Measurements from ENCODE around the gene ORM1. TPM values are rescaled to one million over a fixed set of nuclear protein-coding genes. Genes with fewer than 3 reads are reported as not detected.

The ORM1 gene
- total RNA-seq, 2 donors from 2014 or later: not detected

DNA sequence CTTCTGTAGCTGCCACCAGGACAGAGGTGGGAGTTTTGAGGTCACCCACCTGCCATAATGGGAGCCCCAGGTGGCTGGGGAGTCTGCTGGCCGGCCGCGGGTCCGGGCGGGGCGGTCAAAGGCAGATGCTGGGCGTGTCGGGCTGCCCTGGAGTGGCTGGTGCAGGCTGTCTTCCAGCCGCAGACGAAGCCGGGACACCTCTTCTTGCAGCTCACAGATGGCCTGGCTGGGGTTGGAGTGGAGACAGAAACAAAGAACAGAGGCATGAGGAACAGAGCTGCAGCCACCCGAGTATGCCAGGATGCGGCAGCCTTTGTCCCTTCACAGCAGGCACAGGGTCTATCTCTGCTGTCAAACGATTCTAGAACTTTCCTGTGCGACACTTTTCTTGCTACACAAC is 24.8 kb downstream of the ORM1 start:
- DNase-seq (peak in 1 of 2 donors; percentile 23), ATAC-seq (no peak)
- intact Hi-C loops (cut with DNase I, micrococcal nuclease): no loop called here

DNA sequence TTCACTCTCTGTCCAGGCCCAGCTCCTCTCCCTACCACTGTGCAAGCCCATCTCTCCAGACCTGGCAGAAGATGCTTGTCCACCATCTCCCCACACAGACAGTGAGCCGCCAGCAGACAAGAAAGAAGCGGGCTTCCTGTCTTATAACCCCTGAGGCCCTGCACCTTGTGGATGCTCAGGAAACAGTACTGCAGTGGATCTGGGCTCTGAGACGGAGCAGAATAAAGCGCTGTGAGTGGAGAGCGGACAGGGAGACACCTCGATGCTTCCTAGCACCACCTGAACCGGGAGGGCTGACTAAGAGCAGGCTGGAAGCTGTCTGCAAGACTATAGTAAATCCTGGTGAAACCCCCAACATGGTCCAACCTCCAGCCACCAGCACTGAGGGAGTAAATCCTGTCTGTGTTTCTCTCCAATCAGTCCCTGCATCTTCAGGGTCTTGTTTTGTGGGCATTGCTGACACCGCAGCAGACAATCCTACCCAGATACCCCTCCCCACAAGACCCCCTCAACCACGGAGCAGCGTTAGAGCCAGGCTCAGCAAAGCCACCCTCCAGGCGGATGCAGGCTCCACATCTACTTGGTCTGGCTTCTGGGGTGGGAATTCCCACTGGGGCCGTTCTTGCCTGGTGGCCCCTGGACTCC is 25.5 kb downstream of the ORM1 start:
- no peak for ATAC-seq
- intact Hi-C loops (cut with DNase I, micrococcal nuclease): no loop called here

DNA sequence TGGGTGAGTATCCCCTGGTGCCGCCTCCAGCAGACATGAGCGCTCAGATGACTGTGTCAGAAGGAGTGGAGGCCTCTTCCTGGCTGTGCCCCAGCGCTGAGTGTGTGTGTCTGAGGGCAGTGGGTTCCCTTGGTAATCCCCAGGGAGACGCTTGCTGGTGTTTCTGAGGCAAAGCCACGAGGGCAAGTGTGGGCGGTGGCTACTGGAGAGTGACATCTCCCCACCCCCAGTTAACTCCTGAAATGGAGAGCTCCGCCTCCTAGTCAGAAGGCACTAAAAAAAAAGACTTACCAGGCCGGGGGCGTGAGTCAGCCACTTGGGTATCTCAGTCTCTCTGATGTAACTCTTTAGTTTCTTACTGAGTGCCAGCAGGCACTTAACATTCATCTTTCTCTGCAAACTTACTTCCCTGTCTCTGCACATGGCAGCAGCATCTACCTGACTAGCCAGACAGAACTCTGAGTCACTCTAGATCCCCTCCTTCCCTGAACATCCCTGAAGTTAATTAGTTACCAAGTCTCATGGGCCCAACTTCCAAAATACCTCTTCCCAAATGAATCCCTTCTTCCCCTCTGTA is 26.1 kb downstream of the ORM1 start:
- intact Hi-C loops (cut with DNase I, micrococcal nuclease): no loop called here
- ATAC-seq: peak; percentile 49
- DNase-seq: peak; percentile 67 to 81

More for the DNA sequence above, 25.5 kb downstream of the ORM1 start:
- DNase-seq: peak in 1 of 2 donors; percentile 18

DNA sequence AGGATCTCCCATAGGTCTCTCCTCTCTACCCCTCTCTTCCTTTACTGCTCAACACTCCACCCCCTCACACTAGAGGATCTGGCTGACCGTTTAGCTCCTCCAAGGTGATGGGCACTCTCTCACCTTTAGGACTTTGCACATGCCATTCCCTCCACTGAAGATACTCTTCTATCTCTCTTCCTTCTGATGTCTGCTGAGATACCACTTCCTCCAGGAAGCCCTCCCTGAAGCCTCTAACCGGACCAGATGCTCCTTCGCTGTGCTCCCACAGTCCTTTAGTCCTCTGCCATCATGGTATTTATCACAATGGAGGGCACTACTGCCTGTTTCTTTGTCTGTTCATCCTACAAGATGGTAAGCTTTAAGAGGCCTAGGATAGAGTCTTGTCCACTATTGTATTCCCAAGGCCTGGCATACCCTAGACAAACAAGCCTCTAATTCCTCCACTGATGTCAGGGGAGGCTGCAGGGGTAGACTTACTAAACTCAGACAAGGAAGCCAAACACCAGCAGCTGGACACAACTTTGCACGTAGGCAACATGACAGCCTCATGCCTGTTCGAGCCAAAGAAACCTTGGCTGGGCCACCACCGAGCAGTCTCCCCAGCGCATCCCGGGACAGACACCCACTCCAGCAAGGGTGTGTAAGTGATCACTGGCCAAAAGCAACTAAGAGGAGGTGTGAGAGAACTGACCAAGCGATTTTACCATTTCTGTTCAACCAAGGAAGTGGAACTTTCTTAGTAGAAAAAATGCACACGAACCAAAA is 27.0 kb downstream of the ORM1 start:
- intact Hi-C loops (cut with DNase I, micrococcal nuclease): no loop called here
- DNase-seq (peak in 1 of 2 donors; percentile 19), ATAC-seq (no peak)

DNA sequence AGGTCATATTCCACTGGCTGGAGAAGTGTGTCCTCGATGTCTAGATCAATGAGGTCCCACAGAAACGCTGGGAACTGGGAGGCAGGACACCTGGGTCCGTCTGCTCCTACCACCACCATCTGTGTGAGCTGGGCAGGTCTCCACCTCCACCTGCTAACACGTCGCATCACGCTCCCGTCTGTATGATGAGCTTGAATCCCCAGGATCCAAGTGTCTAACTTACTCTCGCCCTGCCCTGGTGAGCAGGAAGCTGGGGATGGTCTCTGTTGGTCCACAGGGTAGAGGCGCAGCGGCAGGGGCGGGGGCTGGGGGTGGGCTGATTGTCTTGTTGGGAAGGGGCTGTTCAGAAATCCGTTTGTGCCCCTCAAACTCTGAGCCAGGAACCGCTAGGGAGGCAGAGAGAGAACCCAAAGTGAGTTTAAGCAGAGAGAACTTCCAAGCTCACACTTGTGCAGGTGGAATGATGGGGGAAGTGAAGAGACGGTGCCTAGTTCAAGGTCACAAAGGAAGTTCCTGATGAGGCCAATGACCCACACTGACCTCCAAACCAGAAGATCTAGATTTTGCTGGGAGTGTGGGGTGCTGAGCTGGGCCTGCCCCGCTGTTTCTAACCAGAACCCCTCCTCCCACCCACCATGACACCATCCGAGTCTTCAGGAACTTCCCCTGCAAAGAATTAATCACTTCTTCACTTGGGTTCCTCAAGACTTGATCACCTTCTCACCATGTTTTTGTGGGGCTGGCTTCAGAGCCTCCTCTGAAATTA is 27.9 kb downstream of the ORM1 start:
- intact Hi-C loops (cut with DNase I, micrococcal nuclease): no loop called here
- DNase-seq (peak in 1 of 2 donors; percentile 14), ATAC-seq (no peak)

DNA sequence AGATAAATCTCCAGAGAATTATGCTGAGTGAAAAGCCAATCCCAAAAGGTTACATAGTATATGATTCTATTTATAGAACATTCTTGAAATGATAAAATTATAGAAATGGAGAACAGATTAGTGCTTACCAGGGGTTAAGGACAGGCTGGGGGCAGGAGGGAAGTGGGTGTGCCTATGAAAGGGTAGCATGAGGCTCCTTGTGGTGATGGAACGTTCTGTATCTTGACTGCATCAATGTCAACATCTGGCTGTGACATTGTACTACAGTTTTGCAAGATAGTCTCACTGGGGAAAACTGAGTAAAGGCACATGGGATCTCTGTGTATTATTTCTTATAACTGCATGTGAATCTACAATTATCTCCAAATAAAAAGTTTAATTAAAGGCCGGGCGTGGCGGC is 29.0 kb downstream of the ORM1 start:
- ATAC-seq (no peak), DNase-seq (no peak)
- intact Hi-C loops (cut with DNase I, micrococcal nuclease): no loop called here

DNA sequence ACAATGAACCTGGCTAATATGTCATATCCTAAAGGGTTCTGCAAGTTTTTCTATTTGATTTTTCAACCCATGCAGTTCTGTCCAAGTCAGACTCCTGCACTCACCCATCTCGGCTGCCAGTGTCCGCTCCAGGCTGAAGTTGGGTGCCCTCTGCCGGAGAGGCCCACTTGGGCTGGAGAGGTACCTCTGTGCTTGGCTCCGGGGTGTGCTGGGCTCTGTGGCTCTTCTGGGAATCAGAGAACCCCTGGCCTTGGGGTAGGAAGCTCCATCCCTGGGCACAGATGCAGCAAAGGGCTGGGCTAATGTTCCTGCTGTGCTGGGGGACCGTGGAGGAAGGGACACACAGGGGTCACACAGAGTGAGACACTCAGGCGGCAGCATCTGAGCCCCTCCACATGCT is 32.9 kb downstream of the ORM1 start:
- intact Hi-C loops (cut with DNase I, micrococcal nuclease): no loop called here
- DNase-seq: peak in 1 of 2 donors; percentile 12

DNA sequence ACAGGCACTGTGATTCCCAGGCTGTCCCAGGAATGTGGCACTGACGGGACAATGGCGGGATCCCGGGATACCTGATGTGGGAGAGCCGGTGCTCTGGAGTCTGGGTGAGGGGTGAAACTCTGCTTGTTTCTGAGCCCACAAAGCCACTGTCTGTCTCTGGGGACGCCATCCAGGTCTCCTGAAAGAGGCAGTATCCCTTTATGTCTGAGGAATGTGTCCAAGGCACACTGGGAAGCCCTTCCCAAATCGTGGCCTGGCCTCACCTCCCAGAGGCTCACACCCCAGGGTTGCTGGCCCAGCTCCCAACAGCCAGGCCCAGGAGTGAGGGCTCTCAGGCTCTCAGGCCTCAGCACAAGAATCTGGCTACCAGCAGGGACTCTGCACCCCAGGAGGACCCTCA is 33.9 kb downstream of the ORM1 start:
- no peak for ATAC-seq
- peak in 1 of 2 donors; percentile 10 for DNase-seq

More for the DNA sequence above, 32.9 kb downstream of the ORM1 start:
- ATAC-seq: no peak

DNA sequence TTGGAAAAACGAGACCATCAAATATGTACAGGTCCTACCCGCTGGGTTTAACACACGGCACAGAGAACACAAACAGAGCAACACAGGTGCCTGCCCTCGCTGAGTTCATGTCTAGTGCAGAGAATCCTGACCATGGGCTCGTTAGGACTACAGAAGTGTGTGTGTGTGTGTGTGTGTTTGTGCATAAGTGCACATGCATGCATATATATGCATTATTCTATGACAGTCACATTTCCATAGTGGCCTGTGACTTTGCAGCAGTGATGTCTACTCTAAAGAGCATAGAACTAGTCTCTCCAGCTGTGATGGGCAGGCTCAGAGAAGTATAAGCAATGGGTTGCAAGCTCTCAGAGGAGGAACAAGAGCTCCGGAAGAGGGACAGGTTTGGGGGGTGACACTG is 34.5 kb downstream of the ORM1 start:
- DNase-seq (peak in 1 of 2 donors; percentile 0), ATAC-seq (no peak)
- intact Hi-C loops (cut with DNase I, micrococcal nuclease): no loop called here

More for the DNA sequence above, 33.9 kb downstream of the ORM1 start:
- intact Hi-C loops (cut with DNase I, micrococcal nuclease): no loop called here

DNA sequence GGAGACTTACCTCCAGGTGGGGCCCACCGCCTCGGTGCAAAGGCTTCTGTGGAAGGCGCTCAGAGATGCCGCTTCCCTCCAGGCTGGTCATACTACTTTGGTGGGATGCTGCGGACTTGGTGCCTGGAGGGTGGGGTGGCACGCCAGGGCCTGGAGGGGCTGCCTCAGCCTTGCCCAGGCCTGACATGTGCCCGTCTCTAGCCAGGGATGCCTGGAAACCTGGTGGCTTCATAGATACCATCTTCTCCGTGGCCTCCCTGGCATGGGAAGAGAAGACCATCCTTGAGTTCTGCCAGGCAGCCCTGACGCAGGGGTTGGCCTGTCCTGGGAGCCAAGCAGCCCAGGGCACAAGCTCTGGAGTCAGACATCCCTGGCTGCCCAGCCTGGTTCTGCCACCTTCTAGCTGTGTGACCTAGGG is 35.0 kb downstream of the ORM1 start:
- intact Hi-C loops (cut with DNase I, micrococcal nuclease): no loop called here
- ATAC-seq (no peak), DNase-seq (no peak)

DNA sequence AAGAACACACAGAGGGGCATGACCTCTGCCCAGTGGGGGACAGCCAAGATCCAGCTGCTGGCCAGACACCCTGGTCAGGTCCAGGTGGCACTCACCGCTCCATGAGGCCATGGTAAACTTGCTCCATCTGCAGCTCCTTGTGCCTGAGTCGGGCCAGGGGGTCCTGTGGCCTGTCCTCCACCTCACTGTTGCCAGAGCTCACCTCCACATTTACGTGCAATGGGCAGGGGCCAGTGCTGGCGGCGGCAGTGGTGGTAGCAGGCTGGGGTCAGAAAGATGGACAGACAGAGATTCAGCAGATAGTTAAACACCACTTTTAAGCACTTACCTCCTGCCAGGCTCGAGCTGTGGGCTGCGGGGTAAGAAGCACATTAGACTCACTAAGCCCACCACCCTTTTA is 36.9 kb downstream of the ORM1 start:
- intact Hi-C loops (cut with DNase I, micrococcal nuclease): no loop called here
- DNase-seq (peak in 1 of 2 donors; percentile 11), ATAC-seq (no peak)

DNA sequence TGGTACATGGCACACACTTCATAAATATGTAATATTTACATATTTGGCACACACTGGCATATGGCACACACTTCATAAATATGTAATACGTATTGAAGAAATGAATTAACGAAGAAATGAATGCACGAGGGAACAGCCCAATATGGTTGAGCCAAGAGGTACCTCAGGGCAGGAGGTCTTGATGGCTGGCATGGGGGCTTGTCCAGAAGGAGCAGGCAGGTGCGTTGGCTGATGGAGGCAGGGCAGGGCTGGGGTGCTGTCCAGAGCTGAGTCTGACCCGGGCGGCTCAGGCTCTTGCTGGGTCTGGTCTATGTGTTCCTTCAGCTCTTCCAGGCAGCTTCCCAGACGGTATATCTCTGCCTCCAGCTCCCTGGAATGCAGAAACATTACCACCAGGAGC is 38.6 kb downstream of the ORM1 start:
- intact Hi-C loops (cut with DNase I, micrococcal nuclease): no loop called here
- ATAC-seq (no peak), DNase-seq (peak in 1 of 2 donors; percentile 9)

DNA sequence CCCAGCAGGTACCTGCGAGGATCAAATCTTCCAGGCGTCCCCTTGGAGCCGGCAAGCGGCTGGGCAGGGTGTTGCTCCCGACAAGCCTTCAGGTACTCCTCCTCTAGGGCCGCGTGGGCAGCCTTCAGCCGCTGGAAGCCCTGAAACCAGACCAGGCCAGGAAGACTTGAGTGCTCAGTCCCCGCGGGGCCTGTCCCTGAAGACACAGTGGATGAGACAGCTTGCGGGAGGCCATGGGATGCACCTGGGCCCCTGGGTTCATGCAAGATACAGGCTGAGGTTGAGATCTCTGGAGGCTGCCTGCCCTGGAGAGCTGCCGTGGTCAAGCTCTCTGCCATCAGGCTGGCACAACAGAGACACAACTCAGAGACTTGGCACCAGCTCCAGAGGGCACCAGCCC is 39.5 kb downstream of the ORM1 start:
- intact Hi-C loops (cut with DNase I, micrococcal nuclease): no loop called here
- ATAC-seq: no peak
- peak in 1 of 2 donors; percentile 19 for DNase-seq

DNA sequence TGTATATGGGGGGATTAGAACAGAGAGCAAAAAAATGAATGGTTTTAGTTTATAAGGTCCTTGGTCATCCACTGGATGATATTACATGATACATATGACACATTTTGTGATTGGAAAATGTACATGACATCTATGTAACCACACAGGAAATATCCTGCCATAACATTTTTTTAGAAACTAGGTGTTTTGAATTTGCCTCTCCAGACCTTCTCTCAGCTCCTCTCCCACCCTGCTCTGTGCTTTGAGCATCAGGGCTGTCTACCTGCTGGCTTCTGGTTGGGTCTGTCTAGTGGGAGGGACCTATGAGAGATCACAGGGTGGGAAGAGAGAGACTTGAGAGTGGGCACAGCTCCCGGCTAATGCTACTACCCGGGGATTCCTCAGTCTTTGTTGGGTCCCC is 40.5 kb downstream of the ORM1 start:
- intact Hi-C loops (cut with DNase I, micrococcal nuclease): no loop called here
- ATAC-seq (no peak), DNase-seq (peak in 1 of 2 donors; percentile 18)

DNA sequence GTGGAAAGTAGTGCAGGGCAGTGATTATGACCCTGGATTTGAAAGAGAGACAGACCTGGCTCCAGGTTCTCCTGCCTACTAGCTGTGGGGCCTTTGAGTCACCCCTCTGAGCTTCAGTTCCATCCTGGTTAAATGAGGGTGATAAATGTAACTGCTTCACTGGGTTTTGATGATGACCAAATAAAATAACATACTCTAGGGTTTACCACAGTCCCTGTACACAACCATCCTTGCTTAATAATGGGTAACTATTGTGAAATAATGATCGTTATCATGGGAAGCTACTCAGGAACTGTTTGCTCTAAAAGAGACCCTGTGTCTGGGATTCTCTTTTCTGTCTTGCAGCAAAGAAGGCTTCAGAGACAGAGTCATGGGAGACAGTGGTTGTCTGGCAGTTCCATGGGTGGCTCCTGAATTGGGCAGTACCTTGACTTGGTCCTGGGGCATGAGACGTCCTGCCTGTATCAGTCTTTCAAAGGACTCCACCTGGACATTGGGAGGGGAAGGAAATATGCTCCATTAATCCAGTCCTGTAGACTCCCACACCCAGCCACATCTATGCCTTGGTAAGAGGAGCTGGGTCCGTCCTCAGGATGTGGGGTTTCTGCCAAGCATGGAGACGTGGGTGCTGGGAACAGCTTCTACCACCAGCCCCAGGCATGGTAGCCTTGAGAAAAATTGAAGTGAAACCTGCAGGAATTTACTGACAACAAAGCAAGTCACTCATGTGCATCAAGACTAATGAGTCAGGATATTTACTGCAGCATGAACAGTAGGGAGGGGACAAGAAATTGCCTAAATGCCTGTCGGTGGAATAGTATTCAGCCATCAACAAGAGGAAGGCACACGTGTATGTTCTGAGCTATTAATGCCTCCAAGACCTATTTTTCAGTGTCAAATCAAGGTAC is 41.5 kb downstream of the ORM1 start:
- DNase-seq: no peak
- intact Hi-C loops (cut with DNase I, micrococcal nuclease): no loop called here
- no peak for ATAC-seq

DNA sequence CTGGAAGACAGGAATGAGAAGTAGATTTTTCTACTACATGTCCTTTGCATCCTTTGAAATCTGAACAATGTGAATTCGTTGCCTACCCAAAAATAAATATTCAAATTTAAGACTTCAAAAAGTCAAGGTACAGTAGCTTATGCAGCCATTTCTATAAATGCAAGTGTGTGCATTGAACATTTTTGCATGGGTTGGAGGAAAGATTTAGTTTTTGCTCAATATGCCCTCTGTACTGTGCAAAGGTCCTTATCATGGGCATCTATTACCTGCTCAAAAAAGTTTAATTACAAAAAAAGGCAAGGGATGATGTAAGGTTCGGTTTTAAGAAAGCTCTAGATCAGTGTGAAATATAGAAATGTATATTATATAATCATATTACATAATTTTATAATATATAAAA is 42.3 kb downstream of the ORM1 start:
- no peak for DNase-seq
- intact Hi-C loops (cut with DNase I, micrococcal nuclease): no loop called here
- ATAC-seq: no peak

DNA sequence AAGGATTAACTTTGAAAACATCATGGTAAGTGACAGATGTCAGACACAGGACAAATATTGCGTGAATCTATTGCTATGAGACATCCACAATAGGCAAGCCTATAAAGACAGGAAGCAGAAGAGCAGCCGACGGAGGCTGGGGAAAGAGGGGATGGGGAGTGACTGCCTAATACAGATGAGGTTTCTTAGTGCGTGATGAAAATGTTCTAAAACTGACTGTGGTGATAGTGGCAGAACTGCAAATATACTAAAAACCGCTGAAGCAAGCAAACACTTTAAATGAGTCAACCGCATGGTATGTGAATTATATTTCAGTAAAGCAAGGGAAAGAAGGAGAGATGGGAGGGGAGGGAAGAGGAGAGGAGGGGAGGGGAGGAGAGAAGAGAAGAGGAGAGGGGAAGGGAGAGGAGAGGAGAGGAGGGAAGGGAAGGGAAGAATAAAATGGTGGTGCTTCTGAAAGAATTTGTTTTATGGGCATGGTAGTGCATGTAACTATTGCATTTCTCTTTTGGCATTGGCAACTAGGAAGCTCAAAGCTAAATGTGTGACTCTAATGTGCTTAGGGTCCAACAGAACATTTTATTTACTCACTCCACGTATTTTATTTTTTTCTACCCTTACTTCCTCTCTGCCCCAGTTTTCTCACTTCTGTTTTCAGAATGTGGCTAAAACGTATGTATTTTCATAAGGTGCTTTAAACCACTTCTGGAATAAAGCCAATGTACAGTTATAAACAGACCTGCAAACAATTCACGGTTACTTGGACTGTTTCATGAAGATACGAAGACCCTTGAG is 43.6 kb downstream of the ORM1 start:
- intact Hi-C loops (cut with DNase I, micrococcal nuclease): no loop called here
- ATAC-seq: peak; percentile 53
- no peak for DNase-seq

DNA sequence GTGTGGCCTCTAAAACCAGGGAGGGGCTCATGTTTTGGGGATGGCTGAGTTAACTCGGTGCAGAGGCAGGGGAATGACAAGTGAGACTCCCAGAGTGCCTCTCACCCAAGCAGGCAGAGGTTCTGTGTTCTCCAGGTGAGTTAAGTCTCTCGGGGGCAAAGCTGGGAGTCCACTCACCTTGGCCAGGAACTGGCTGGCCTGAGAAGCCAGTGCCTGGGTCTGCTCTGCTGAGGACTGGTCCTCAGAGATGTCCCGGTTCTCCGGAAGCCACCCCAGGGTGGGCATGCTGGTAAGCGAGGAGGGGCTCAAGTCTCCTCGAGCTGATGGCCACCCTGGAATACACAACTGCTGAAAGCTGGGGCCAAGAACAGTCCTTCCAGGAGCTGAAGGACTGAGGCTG is 44.5 kb downstream of the ORM1 start:
- intact Hi-C loops (cut with DNase I, micrococcal nuclease): no loop called here
- ATAC-seq: no peak
- DNase-seq: no peak
